Measurements from ENCODE around the gene DENND1A.
"Not testable (repeated sequence)": the region's sequence is repeated elsewhere in the genome, so short reads cannot be mapped to it uniquely, and the experiment has no call there.

The DENND1A gene

GRCh38 chr9:123947326-123947725 lies 17.4 kb upstream of the DENND1A start:
- DNase-seq (ENCODE audit: low read depth in 2 of 3, low spot score in 2 of 3): no peak

- no peak for DNase-seq (ENCODE audit: low read depth in 2 of 3, low spot score in 2 of 3)
Observed at GRCh38 chr9:123946101-123946821, 16.3 kb upstream of the DENND1A start.

GRCh38 chr9:123945532-123945931 lies 15.6 kb upstream of the DENND1A start:
- DNase-seq (ENCODE audit: low read depth in 2 of 3, low spot score in 2 of 3): no peak

- DNase-seq (ENCODE audit: low read depth in 2 of 3, low spot score in 2 of 3): not testable (repeated sequence)
Observed at GRCh38 chr9:123944464-123944863, 14.5 kb upstream of the DENND1A start.

- no peak for DNase-seq (ENCODE audit: low read depth in 2 of 3, low spot score in 2 of 3)
Observed at GRCh38 chr9:123943671-123944070, 13.7 kb upstream of the DENND1A start.

GRCh38 chr9:123942542-123942941 lies 12.6 kb upstream of the DENND1A start:
- DNase-seq (ENCODE audit: low read depth in 2 of 3, low spot score in 2 of 3): no peak

- no peak for DNase-seq (ENCODE audit: low read depth in 2 of 3, low spot score in 2 of 3)
Observed at GRCh38 chr9:123941524-123942070, 11.7 kb upstream of the DENND1A start.

- DNase-seq (ENCODE audit: low read depth in 2 of 3, low spot score in 2 of 3): no peak
Observed at GRCh38 chr9:123940721-123941523, 11.0 kb upstream of the DENND1A start.

- no peak for DNase-seq (ENCODE audit: low read depth in 2 of 3, low spot score in 2 of 3)
Observed at GRCh38 chr9:123938401-123938800, 8.5 kb upstream of the DENND1A start.

GRCh38 chr9:123936575-123936974 lies 6.6 kb upstream of the DENND1A start:
- DNase-seq (ENCODE audit: low read depth in 2 of 3, low spot score in 2 of 3): not testable (repeated sequence)

- DNase-seq (ENCODE audit: low read depth in 2 of 3, low spot score in 2 of 3): no peak
Observed at GRCh38 chr9:123933440-123934212, 3.7 kb upstream of the DENND1A start.

- no peak for DNase-seq (ENCODE audit: low read depth in 2 of 3, low spot score in 2 of 3)
Observed at GRCh38 chr9:123929177-123929869, 603 bp downstream of the DENND1A start.

- DNase-seq (ENCODE audit: low read depth in 2 of 3, low spot score in 2 of 3): no peak
Observed at GRCh38 chr9:123928533-123929176, 1.3 kb downstream of the DENND1A start.

GRCh38 chr9:123927625-123928532 lies 2.0 kb downstream of the DENND1A start:
- DNase-seq (ENCODE audit: low read depth in 2 of 3, low spot score in 2 of 3): no peak

GRCh38 chr9:123926941-123927340 lies 3.0 kb downstream of the DENND1A start:
- DNase-seq (ENCODE audit: low read depth in 2 of 3, low spot score in 2 of 3): no peak

- no peak for DNase-seq (ENCODE audit: low read depth in 2 of 3, low spot score in 2 of 3)
Observed at GRCh38 chr9:123925819-123926218, 4.1 kb downstream of the DENND1A start.

GRCh38 chr9:123925161-123925560 lies 4.8 kb downstream of the DENND1A start:
- DNase-seq (ENCODE audit: low read depth in 2 of 3, low spot score in 2 of 3): no peak

- no peak for DNase-seq (ENCODE audit: low read depth in 2 of 3, low spot score in 2 of 3)
Observed at GRCh38 chr9:123924727-123925126, 5.2 kb downstream of the DENND1A start.

- DNase-seq (ENCODE audit: low read depth in 2 of 3, low spot score in 2 of 3): no peak
Observed at GRCh38 chr9:123923884-123924283, 6.0 kb downstream of the DENND1A start.
